ENCODE data around the gene MBNL1.

DNA sequence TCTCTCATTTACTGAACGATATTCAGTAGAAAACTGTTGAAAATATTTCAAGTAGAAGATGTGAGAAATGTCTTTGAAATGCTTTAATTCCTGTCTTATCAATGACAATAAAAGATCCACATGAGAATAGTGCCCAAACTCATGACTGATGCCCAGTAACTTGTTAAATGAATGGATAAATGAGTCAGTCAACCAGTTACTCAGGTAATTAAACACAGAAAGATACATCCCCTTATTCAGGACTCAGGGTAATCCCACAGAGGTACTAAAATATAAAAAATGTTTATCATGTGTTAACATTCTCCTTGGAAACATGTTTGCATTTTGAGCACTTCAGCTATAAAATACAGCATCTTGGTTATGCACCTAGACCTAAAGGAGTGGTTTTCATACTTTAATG, 169.5 kb downstream of the MBNL1 start:
- no peak for TF ChIP-seq POLR2A (IDR thresholded peaks at IDR 0.05)
- TF ChIP-seq, protein P1, sequence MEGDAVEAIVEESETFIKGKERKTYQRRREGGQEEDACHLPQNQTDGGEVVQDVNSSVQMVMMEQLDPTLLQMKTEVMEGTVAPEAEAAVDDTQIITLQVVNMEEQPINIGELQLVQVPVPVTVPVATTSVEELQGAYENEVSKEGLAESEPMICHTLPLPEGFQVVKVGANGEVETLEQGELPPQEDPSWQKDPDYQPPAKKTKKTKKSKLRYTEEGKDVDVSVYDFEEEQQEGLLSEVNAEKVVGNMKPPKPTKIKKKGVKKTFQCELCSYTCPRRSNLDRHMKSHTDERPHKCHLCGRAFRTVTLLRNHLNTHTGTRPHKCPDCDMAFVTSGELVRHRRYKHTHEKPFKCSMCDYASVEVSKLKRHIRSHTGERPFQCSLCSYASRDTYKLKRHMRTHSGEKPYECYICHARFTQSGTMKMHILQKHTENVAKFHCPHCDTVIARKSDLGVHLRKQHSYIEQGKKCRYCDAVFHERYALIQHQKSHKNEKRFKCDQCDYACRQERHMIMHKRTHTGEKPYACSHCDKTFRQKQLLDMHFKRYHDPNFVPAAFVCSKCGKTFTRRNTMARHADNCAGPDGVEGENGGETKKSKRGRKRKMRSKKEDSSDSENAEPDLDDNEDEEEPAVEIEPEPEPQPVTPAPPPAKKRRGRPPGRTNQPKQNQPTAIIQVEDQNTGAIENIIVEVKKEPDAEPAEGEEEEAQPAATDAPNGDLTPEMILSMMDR (IDR thresholded peaks at IDR 0.05), result no peak
